Stimulated activated CD8-positive, alpha-beta memory T cell treated with anti-CD3 and anti-CD28 coated beads, Interleukin-7, amount 100 ng/mL, for 1 hour (primary cell): ENCODE measurements around the gene ZNF397.

Experiments
- DNase-seq, 2 donors: peaks; one replicate each; pipeline ENCODE4 v3.0.0-alpha.2; 2020; ENCODE audit warnings: low read depth in 2 of 2

Gene ZNF397

GRCh38 chr18:35291166-35291565 lies 50.3 kb downstream of the ZNF397 start:
- no peak for DNase-seq

GRCh38 chr18:35296060-35296459 lies 55.2 kb downstream of the ZNF397 start:
- no peak for DNase-seq

DNA sequence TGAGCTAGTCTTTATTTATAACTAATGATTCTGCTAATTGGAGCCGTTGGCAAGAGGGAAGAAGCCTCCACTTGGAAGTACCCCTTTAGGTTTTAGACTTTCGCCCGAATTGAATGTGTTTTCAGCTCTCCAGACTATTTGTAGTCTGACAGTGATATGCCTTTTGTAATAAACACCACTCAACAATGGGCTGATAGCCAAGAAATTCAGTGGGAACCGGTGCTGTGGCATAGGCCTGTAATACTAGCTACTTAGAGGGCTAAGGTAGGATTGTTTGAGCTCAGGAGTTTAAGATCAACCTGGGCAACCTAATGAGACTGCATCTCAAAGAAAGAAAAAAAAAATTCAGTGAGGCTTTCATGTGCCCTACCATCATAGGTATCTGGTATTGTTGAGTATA lies 62.8 kb downstream of the ZNF397 start:
- DNase-seq: no peak

DNA sequence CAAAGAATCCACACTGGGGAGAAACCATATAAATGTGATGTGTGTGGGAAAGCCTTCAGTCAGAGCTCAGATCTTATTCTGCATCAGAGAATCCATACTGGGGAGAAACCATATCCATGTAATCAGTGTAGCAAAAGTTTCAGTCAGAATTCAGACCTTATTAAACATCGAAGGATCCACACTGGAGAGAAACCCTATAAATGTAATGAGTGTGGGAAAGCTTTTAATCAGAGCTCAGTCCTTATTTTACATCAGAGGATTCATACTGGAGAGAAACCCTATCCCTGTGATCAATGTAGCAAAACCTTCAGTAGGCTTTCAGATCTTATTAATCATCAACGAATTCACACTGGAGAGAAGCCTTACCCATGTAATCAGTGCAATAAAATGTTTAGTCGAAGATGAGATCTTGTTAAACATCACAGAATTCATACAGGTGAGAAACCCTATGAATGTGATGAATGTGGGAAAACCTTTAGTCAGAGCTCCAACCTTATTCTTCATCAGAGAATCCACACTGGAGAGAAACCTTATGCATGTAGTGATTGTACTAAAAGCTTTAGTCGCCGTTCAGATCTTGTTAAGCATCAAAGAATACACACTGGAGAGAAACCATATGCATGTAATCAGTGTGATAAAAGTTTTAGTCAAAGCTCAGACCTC lies 65.9 kb downstream of the ZNF397 start:
- DNase-seq: no peak
